Measurements from ENCODE around the gene MFRP. TPM values are rescaled to one million over a fixed set of nuclear protein-coding genes. Genes with fewer than 3 reads are reported as not detected.
A peak's percentile ranks its signal among the peaks of the same experiment; 100 is the strongest.

The MFRP gene
- total RNA-seq, 1 experiment from 2014 or later, result not detected

DNA sequence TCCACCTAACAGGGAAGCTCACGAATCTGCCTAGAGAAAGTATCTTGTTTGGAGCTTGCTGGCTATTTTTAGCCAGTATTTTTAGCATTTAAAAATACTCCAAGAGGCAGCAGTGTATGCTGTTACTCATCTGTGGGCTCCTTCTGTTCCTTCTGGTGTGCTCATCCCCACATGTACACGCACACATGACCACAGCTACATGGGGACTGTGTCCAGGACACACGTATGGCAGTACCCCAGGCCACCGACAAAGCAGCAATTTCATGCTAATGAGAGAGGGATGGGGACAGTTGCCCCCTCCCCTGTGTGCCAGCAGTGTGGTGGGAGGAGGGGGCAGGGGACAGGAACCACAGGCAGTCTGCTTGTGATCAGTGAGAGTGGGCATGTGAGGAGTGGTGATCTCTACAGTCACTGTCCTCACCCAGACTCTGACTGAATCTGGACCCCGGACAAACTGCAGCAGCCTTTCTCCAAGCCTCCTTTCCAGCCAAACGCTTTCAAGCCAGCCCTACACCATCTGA, 18.6 kb upstream of the MFRP start:
- Histone ChIP-seq H3K27me3 (no peaks in the 10 kb centered on the region), H3K9me3 (no peaks in the 10 kb centered on the region), H3K36me3 (peaks cover 15% of the 10 kb centered on the region), H3K4me3 (no peak overlapping the region; the same call in 1 of the 2 replicates)
- DNase-seq, result no peak

DNA sequence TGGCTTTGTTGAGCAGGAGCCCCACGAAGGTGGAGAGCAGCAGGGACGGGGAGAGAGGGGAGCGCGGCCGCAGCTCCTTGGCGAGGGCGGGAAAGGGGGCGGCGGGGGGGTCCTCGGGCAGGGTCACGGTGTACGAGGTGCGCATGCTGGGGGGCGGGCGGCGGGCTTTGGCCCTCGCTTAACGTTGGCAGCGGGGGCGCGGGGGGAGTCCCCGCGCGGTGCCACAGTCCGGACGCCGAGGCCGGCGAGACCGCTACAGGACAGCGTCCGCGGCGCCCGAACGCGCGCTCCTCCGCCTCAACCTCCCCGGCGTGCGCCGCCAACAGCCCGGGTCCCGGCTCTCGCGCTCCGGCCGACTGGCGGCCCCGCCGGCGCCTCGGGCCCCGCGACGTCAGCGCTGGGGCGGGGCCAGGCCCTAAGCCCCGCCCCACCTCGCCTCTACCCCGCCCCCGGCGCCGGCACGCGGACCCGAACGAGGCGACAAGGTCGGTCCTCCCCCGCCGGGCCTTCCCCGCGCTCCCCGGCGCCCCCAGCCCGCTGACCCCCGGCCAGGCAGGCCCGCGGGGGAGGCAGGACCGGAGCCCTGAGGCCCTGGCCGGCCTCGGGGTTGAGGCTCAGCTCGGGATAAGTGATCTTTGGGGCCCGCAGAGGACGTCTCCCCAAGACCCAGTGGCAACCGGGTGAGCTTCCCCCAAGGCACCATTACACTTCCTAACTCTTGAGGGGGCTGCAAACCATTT, 17.5 kb upstream of the MFRP start:
- peaks cover 17% of the 10 kb centered on the region for H3K36me3 ChIP-seq
- no peaks in the 10 kb centered on the region for H3K27me3 ChIP-seq
- peak overlapping the region; percentile 50 for H3K4me3 ChIP-seq
- DNase-seq, result peak; percentile 59
- H3K9me3 ChIP-seq, result no peaks in the 10 kb centered on the region

DNA sequence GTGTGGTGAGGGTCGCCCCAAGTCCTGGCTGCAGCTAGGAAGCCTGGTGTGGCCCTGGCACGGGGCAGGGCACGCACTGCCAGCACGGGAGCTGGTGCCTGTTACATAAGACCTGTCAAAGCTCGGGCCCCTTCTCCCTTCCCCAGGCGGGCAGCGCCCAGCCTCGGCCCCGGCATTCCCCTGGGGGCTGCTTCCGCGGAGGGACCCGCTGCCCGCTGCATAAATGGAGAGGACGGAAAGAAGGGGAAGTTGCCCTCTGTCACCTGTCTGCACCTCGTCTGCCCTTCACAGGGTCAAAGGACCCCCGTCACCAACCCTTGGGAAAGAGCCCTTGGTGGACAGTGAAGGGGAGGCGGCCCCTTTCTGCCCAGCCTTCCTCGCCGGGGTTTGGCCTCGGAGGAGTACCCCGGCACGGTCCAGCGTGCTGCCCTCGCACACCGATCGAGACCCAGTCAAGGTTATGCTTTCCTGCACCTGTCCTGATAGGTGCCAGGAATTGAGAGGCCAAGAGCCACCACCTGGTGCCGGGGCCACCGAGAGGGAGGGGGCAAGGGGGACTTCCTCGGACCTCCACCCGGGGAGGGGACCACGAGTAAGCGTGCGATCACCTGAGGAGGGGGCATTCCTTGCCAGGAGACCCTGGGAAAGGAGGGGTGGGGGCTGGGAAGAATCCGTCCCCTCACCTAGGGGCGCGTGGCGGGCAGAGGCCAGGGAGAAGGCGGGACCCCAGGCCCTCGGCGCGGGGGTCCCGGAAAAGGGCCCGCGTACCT, 16.8 kb upstream of the MFRP start:
- Histone ChIP-seq H3K27me3 (no peaks in the 10 kb centered on the region), H3K9me3 (no peaks in the 10 kb centered on the region), H3K36me3 (peaks cover 24% of the 10 kb centered on the region), H3K4me3 (peak overlapping the region; percentile 50)
- DNase-seq, result no peak

DNA sequence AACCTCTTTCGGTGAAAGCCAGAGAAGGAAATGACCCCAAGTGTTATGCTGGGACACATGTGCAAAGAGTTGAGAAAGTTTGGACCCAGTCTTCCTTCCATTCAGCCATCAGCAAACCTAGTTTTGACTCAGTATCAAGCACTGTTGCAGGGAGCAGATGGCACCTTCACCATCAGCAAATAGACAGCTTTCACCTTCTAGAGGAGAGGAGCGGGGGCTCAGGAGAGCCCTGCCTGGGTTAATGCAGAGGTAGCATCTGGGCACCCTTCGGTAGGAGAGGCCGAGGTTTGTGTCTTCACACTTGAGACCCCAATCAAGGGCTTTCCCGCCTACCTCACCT, 16.2 kb upstream of the MFRP start:
- DNase-seq, result no peak
- Histone ChIP-seq H3K4me3 (peak overlapping the region; percentile 50), H3K9me3 (no peaks in the 10 kb centered on the region), H3K27me3 (no peaks in the 10 kb centered on the region), H3K36me3 (peaks cover 29% of the 10 kb centered on the region)

DNA sequence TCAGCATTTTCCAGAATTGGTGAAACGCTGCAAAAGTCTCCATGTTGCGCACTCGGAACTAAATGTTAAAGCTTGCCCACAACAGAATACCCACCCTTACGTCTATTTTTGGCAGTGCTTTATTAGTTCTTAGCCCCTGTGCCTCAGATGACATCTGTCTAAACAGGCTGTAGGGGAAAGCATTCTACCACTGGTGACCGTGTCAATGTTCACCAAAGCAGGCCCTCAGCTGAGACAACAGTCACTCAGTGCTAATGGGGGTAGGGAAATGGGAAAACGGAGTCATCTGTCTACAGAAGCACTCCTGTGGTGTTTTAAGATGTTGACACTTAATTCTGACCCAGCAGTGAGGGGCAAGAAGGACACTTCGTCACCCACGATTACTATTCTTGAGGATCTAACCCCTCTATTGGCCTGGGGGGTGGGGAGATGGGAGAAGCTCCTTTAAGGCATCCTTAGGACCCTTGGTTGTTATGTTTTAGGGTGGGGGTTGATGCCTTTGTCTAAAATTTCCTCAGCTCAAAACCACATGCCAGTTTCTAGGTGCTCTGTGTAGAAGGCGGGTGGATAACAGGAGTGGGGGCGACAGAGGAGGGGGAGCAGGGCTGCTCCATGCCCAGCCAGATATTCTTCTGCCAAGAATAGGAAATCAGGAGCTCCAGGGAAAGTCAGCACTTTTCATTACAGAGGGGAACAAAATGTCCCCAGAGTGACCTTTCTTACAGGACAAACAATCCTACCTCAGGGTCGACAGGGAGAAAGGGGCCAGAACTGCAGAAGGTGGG, 15.6 kb upstream of the MFRP start:
- Histone ChIP-seq H3K36me3 (peaks cover 34% of the 10 kb centered on the region), H3K4me3 (peak overlapping the region; percentile 50), H3K9me3 (no peaks in the 10 kb centered on the region), H3K27me3 (no peaks in the 10 kb centered on the region)
- no peak for DNase-seq

DNA sequence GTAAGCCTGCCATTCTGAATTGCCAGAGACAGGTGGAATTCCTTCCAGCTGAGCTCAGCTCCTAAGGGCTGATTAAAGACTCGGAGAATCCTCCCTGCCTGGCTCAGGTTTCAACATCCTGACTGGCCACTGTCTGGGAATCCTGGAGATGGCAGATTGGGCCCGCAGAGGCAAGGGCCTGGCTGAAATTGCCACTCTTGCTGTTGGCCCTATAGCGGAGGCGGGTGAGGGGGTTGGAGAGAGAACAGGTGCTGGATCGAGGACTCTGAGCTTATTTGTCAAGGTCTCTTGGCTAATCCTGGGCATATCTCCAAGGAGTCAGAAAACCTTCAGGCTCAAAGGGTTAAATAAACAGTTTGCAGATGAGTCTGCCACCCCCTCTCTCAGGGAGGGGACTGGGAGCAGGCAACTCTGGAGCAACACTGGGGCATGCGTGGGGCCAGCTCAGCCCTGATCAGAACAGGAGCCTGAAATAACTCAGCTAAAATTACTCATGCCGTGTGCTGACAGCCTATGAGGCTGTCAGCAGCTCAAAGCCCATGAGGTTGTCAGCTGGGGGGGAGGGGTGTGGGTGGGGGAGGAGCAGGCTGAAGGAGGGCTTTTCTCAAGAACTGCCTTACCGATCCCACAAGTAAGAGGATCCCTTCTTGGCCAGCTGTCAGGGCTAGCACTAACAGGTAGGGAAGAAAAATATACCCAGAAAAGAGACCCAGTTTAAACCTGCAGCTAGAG, 14.7 kb upstream of the MFRP start:
- Histone ChIP-seq H3K4me3 (peak overlapping the region; percentile 8; the same call in 1 of the 2 replicates), H3K9me3 (no peaks in the 10 kb centered on the region), H3K27me3 (no peaks in the 10 kb centered on the region), H3K36me3 (peaks cover 38% of the 10 kb centered on the region)
- peak; percentile 93 for DNase-seq

DNA sequence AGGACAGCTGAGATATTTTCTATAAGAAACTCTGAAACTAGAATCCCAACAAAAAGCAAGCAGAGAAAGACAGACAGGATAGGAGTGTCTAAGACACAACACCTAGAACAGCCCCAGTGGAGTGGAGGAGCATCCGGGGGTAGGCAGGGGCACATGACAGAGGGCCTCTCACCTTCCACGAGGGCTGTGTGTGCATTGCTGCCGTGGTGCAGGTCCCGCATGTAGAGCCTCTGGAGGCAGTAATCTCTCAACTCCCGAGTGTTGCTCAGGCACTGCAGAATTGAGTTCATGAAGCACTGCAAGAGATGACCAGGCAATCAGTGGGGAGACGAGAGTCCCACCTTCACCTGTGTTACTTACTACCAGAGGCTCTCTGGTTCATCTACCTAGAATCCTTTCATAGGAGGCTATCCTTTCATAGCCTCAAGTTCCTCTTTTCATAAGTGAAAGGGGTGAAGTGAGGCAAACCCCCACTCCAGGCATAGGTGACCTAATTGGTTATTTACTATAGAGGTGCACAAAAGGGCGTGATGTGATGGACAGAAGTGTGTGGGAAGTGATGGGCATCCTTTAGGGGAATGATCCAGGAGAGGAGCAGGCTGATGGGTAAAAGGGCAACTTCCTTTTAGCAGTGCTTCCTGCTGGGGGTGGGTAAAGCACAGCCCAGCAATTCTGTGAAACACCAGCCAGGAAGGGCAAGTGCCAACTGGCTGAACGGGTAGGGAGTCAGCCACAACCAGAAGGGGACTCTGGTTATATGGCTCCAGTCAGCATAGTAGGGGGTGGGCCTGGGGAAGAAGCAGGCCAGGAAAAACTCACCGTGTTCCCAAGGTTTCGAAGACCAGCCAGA, 13.1 kb upstream of the MFRP start:
- no peak for DNase-seq
- Histone ChIP-seq H3K36me3 (peaks cover 45% of the 10 kb centered on the region), H3K27me3 (no peaks in the 10 kb centered on the region), H3K4me3 (no peak overlapping the region), H3K9me3 (no peaks in the 10 kb centered on the region)

DNA sequence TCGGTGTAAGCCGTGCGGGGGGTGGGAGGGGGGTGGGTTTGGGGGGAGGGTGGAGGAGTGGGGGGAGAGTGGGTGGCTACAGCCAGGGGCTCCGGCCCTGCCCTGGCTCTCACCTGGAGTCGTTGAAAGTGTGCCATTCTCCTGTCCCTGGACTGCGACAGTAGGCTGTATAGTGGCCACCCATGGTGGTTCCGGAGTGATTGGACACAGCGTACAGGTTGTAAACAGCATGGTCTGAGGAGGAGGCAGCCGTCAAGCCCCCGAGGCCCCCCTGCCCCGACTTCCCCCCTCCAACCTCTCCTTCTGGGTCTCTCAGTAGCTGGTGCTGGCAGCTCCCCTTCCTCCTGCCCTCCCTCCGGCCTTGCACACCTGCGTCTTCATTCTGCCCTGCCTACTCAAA, 10.6 kb upstream of the MFRP start:
- Histone ChIP-seq H3K9me3 (no peaks in the 10 kb centered on the region), H3K27me3 (no peaks in the 10 kb centered on the region), H3K36me3 (peaks cover 46% of the 10 kb centered on the region), H3K4me3 (no peak overlapping the region)
- no peak for DNase-seq

DNA sequence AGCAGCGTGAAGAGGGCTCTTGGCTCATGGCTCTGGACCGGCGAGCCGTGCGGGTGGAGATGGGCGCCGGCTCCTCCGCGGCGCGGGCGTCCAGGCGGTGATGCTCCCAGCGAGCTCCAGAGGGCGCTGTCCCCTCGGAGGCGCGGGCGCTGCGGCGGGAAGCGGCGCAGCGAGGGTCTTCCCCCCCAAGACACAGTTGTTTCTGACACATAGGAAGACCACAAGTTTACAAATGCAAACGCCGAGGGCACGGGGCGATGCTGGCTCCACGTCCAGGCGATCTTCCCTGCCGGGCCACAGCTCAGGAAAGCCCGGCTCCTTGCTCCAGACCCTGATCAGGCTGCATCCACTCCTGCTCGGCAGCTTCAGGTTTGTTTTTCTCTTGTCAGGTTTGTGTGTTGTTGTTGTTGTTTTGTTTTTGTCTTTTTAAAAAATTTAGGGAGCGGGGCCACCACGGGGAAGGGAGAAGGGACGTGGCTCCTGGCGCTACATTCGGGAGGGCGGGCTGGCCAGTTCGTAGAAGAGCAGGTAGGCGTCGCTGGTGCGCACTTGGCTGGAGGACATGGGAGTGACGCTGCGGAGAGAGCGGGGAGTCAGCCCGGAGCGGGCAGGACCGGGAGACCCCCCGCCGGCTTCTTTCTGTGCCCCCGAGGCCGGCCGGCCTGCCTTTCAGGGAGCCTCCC, 10.0 kb upstream of the MFRP start:
- H3K9me3 ChIP-seq, result no peaks in the 10 kb centered on the region
- H3K27me3 ChIP-seq, result no peaks in the 10 kb centered on the region
- DNase-seq, result no peak
- no peak overlapping the region for H3K4me3 ChIP-seq
- H3K36me3 ChIP-seq, result peaks cover 46% of the 10 kb centered on the region

DNA sequence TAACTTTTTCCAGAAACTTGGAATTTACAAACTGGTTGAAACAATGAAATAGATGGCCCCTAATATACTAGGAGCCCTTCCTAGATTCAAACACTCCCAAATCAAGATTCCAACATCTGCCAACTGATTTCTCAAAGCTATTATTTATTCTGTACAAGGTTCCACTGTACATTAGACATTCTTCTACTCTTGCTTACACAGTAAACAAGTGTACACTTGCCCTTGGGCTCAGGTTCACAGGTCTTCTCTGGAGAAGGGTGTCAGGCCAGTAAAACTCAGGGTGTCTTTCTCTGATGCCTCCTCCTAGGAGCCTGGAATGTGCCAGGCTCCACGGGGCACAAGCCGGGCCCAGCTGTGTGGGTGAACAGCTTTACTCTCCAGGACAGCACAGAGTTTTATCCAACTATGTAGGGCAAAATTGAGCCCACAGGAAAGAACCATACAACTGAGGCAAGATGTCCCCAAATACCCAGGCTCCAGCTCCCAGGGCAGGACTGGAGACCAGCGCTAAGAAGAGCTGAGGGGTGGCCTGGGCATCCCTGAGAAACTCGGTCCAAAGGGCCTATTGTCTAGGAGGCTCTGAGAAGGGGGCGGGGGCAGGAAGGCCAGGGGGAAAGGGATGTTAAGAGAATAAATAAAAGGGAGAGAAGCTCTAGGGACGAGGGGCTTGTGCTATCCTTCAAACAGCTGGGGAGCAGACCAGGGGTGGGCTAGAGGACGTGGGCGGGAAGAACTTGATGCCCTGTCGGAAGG, 8.8 kb upstream of the MFRP start:
- Histone ChIP-seq H3K27me3 (no peaks in the 10 kb centered on the region), H3K4me3 (no peak overlapping the region), H3K36me3 (peaks cover 41% of the 10 kb centered on the region), H3K9me3 (no peaks in the 10 kb centered on the region)
- DNase-seq, result no peak

DNA sequence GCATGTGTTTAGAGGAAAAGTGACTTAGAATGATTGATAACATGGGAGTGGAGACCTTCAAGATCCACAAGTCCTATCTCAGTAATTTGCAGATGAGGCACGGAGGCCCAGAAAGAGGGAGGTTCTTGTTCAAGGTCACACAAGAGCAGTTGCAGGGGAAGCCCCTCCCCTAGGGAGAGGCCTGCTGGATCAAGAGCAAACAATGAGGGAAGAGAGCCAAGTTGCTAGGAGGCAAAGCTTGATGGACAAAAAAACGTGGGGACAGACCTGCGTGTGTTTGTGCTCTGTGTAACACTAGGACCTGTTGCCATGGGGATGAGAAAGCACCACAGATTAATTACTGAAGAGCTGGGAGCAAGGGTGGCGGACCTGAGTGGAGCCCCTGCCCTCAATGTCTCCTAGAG, 6.4 kb upstream of the MFRP start:
- Histone ChIP-seq H3K9me3 (no peaks in the 10 kb centered on the region), H3K27me3 (no peaks in the 10 kb centered on the region), H3K36me3 (peaks cover 20% of the 10 kb centered on the region), H3K4me3 (no peak overlapping the region)
- DNase-seq, result no peak

DNA sequence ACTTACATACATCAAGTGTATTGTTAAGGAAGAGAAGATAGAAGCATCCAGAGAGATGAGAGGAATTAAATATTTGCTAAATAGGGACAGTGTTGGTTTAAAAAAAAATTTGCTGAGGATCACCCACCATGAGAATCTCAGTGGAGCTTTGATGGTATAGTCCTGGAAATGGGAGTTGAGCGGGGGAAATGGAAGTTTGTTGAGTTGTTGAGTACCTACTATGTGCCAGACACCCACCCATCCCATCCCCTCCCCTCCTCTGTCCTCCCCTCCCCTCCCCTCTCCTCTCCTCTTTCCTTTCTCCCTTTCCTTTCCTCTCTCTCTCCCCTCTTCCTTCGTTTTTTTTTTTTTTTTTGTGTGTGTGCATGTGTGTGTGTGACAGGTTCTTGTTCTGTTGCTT, 4.7 kb upstream of the MFRP start:
- Histone ChIP-seq H3K4me3 (no peak overlapping the region), H3K9me3 (no peaks in the 10 kb centered on the region), H3K36me3 (peaks cover 10% of the 10 kb centered on the region), H3K27me3 (no peaks in the 10 kb centered on the region)
- no peak for DNase-seq

DNA sequence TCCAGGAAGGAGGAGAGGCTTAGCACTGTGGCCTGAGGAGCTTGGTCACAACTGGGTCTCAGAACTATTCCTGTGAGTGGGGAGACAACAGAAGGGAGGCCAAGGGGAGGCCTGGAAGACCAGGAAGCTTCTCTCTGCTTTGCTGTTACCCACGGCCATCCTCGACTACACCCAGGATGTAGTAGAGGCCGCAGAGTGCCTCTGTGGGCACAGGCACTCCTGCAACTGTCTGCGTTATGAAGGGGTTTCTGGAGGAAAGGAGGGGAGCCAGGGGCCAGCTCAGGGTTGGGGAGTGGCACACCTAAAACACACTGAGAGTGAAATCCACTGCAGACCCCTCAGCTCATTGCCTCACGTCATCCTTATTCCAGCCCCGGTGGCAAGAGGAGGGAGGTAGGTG, 3.8 kb upstream of the MFRP start:
- DNase-seq, result no peak
- no peak overlapping the region for H3K4me3 ChIP-seq
- H3K9me3 ChIP-seq, result no peaks in the 10 kb centered on the region
- H3K36me3 ChIP-seq, result peaks cover 5% of the 10 kb centered on the region; the same call in 1 of the 2 replicates
- no peaks in the 10 kb centered on the region for H3K27me3 ChIP-seq

DNA sequence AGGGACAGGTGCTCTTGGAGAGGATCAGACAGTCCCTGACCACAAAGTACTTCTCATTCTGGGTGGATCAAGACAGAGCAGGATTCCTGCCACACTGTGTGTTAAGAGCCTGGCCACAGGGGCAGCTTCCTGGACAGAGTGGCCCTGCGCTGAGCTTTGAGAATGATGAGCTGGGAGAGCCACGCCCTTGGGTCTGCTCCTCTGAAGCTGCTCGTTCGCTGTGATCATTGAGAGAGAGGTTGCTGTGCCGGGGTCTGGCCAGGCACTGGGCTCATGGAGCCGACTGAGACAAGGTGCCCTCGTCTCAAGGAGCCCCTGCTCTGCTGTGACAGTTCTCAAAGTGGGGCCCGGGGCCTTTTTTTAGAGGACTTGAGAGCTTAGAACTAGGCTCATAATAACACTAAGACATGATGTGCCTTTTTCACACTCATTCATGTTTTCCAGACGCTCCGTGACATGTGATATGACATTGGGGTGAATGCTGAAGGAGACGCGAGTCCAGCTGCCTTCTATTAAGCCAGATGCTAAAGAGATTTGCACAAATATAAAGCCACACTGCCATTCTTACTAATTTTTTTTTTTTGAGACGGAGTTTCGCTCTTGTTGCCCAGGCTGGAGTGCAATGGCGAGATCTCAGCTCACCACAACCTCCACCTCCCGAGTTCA, 1.6 kb upstream of the MFRP start:
- no peaks in the 10 kb centered on the region for H3K27me3 ChIP-seq
- H3K9me3 ChIP-seq, result no peaks in the 10 kb centered on the region
- no peak overlapping the region for H3K4me3 ChIP-seq
- H3K36me3 ChIP-seq, result no peaks in the 10 kb centered on the region
- no peak for DNase-seq

All from MG63 (cell line).